Testis (tissue), 2 donors: ENCODE measurements around the gene SUPT3H.

Experiments
- CTCF ChIP-seq, 3 experiments: fragments of 450-650 bp in 2 of 3; fragments of 200-600 bp in 1 of 3; sonication (generic) in 1 of 3; IDR thresholded peaks; one replicate each; pipeline ENCODE4 v1.5.1; 2016 to 2019; ENCODE audit warnings: antibody characterized with exemption in 3 of 3, mild to moderate bottlenecking in 2 of 3, moderate library complexity in 1 of 3
- POLR2A ChIP-seq: fragments of 450-650 bp; IDR thresholded peaks from one replicate; pipeline ENCODE4 v1.6.1; 2017; ENCODE audit warnings: antibody characterized with exemption, mild to moderate bottlenecking, moderate library complexity

GRCh38 chr6:45169815-45170214, 207.9 kb downstream of the SUPT3H start:
- TF ChIP-seq CTCF (IDR thresholded peaks at IDR 0.05): no peak
- no peak for TF ChIP-seq POLR2A
